Type B pancreatic cell (in vitro differentiated cells): ENCODE measurements around the gene ACSF3. TPM values are rescaled to one million over a fixed set of nuclear protein-coding genes. Genes with fewer than 3 reads are reported as not detected.

ENCODE experiments used
- DNase-seq: peaks from one replicate; pipeline ENCODE4 v3.0.0; 2021; ENCODE audit warnings: mixed read lengths; ENCODE audit not compliant: unreplicated experiment; ENCODE audit errors: extremely low spot score
- H3K27ac Mint-ChIP-seq: 2 replicates; pipeline ENCODE4 v1.8.0; 2021; ENCODE audit warnings: mild to moderate bottlenecking, mixed read lengths
- H3K27me3 Mint-ChIP-seq: 2 replicates; pipeline ENCODE4 v1.8.0; 2021; ENCODE audit warnings: mixed read lengths
- H3K36me3 Mint-ChIP-seq: 2 replicates; pipeline ENCODE4 v1.8.0; 2021; ENCODE audit warnings: mixed read lengths
- H3K4me1 Mint-ChIP-seq: one replicate; pipeline ENCODE4 v1.8.0; 2021; ENCODE audit warnings: mixed read lengths; ENCODE audit not compliant: unreplicated experiment
- H3K4me3 Mint-ChIP-seq: 2 replicates; pipeline ENCODE4 v1.8.0; 2021; ENCODE audit warnings: mild to moderate bottlenecking, mixed read lengths
- H3K9me3 Mint-ChIP-seq: 2 replicates; pipeline ENCODE4 v1.8.0; 2021; ENCODE audit warnings: mixed read lengths
- total RNA-seq: library from RNA; stranded (reverse); gene quantifications from 2 replicates; pipeline ENCODE4 v1.2.1, GENCODE V29; 2021; ENCODE audit warnings: low replicate concordance
- TF ChIP-seq, protein P1 (sequence below): fragments of 200-600 bp; sonication (generic); conservative IDR thresholded peaks from 2 replicates; pipeline ENCODE4 v1.5.0; 2021; ENCODE audit warnings: antibody characterized with exemption, mild to moderate bottlenecking

ACSF3 gene
- total RNA-seq, 1 donor from 2014 or later, result 29.0 TPM

DNA sequence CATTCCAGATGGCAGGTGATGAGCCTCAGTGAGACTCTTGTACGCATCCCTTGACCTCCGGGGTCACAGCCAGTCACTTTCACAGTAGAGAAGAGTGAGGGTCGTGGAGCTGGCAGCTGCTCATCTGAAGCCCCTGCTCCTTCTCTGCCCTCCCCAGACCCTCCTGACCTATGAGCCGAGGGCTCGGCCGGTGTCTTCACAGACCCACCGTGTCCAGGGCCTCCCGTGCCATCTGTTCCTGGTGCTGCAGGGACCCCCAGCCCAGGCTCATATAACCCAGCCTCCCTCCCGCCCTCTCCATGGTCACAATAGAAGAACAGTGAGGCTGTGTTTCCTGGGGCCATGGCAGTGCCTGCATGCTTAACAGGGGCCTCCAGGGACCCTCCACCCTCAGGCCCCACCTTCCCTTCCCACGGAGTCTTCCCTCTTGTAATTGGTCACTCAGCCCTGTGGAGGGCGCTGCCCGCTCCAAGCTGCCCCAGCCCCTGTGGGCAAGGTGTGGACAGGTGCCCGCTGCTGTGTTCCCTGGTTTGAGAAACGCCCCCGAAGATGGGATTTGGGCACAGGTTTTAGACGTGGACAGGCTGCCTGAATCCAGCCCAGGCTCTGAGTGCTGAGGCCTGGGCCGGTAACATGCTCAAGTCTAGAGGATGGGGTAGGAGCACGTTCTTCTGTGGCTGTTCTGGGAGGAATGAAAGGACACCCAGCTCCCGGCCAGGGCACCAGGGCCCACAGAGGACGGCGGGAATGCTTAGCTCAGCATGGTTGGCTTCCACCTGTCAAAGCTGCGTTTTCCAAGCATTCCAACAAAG, 38.7 kb downstream of the ACSF3 start:
- no peak for DNase-seq
- TF ChIP-seq, protein P1, sequence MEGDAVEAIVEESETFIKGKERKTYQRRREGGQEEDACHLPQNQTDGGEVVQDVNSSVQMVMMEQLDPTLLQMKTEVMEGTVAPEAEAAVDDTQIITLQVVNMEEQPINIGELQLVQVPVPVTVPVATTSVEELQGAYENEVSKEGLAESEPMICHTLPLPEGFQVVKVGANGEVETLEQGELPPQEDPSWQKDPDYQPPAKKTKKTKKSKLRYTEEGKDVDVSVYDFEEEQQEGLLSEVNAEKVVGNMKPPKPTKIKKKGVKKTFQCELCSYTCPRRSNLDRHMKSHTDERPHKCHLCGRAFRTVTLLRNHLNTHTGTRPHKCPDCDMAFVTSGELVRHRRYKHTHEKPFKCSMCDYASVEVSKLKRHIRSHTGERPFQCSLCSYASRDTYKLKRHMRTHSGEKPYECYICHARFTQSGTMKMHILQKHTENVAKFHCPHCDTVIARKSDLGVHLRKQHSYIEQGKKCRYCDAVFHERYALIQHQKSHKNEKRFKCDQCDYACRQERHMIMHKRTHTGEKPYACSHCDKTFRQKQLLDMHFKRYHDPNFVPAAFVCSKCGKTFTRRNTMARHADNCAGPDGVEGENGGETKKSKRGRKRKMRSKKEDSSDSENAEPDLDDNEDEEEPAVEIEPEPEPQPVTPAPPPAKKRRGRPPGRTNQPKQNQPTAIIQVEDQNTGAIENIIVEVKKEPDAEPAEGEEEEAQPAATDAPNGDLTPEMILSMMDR, result no peak
- Mint-ChIP-seq H3K36me3 (peaks cover 25% of the 10 kb centered on the region), H3K4me1 (no peaks in the 10 kb centered on the region), H3K4me3 (no peak overlapping the region), H3K27ac (no peak overlapping the region), H3K9me3 (no peaks in the 10 kb centered on the region), H3K27me3 (no peaks in the 10 kb centered on the region)

DNA sequence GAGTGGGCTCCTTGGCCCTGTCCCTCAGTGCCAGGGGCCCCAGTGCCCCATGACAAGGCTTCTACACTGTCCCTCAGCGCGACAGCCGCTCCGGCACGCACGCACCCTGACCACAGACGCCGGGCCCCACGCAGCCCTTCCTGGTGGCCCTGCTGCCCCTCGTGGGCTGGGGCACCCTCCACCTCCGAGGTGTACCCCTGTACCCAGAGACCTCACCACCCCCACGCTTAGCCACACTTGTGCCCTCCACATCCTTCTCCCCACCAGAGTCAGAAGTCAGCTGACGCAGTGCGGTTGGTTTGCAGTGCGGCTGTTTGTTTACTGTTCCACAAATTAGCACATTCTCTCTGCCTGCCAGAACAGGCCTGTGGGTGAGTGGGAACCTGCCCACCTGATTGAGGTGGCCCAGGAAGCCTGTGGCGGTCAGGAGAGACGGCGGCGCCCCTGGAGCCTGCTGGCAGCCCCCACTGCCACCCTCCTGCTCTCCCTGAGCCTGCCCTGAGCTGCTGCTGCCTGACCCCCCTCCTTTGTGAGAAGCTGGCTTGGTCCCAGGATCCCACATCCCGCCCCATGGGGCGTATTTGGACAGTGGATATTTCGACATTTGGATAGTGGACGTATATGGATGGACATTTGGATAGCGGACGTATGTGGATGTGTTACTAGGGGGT, 39.9 kb downstream of the ACSF3 start:
- Mint-ChIP-seq H3K4me1 (no peaks in the 10 kb centered on the region), H3K9me3 (no peaks in the 10 kb centered on the region), H3K27me3 (no peaks in the 10 kb centered on the region), H3K27ac (no peak overlapping the region), H3K4me3 (no peak overlapping the region), H3K36me3 (peaks cover 24% of the 10 kb centered on the region)
- TF ChIP-seq, protein P1, result no peak
- no peak for DNase-seq

DNA sequence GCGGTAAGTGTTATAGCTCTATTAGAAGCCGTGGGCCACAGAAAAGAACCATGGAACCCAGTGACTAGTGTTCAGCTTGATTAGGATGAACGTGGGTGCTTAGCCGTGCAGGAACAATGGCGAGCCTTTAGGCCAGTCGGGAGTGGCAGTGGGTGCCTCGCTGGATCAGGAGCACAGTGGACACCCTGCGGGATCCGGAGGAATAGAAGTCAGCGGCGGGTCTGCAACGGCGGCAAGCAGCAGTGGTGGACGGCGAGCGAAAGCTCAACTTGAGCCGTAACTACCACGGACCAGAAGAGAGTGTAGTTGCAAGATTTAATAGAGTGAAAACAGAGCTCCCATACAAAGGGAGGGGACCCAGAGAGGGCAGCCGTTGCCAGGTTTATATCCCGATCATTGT, 40.6 kb downstream of the ACSF3 start:
- Mint-ChIP-seq H3K27me3 (no peaks in the 10 kb centered on the region), H3K36me3 (peaks cover 17% of the 10 kb centered on the region), H3K27ac (no peak overlapping the region), H3K4me1 (no peaks in the 10 kb centered on the region), H3K4me3 (no peak overlapping the region), H3K9me3 (no peaks in the 10 kb centered on the region)
- DNase-seq, result no peak
- TF ChIP-seq, protein P1, result no peak

DNA sequence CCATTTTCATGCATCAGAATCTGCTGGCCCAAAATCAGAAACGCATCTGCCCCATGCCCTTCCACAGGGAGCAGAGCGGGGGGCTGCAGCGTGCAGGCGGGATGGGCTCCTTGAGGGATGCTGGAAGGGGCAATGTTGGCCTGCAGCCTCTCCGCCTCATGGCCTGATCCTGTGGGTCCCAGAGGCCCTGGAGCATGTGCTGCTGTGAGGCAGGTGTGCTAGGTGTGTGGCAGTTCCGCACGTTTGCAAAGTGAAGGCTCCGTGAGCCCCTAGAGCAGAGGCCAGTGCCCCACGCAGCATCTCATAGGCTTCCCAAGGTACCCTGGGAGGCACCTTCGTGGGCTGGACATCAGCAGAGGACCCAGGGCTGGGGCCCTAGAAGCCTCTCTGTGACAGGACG, 41.5 kb downstream of the ACSF3 start:
- Mint-ChIP-seq H3K4me3 (no peak overlapping the region), H3K27ac (no peak overlapping the region), H3K4me1 (no peaks in the 10 kb centered on the region), H3K9me3 (no peaks in the 10 kb centered on the region), H3K27me3 (no peaks in the 10 kb centered on the region), H3K36me3 (peaks cover 12% of the 10 kb centered on the region)
- no peak for DNase-seq
- TF ChIP-seq, protein P1, result no peak

DNA sequence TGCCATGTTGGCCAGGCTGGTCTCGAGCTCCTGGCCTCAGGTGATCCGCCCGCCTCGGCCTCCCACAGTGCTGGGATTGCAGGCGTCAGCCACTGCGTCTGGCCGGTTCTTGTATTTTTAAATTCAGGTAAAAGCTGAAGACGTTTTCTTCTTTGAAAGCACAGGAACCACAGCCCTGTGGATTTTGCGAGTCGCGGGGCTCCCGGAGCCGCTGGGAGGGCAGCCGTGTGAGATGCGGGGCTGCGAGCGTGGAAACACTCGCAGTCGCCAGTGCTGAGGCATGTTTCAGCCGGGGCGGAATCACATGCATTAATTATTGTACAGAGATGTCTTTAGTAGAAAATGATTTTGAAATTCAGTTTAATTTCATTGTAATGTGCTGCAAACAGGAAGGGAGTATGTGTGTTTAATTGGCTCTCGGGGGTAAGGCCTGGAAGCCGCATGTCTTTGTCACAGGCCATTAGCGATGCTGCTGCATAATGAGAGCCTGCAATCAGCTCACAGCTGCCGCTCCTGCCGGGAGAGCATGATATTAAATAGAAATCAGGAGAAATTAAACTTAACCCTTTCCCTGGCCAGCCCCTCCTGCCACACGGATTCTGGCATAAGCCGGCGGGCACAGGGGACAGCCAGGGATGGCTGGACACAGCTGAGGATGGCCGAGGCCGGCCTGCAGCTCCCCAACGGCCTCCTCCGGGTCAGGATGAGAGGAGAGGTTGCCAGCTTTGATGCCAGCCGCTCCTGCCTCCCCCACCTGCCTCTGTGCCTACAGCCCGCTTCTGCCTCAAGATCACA, 42.5 kb downstream of the ACSF3 start:
- Mint-ChIP-seq H3K4me1 (no peaks in the 10 kb centered on the region), H3K27ac (no peak overlapping the region), H3K36me3 (peaks cover 8% of the 10 kb centered on the region), H3K9me3 (no peaks in the 10 kb centered on the region), H3K4me3 (no peak overlapping the region), H3K27me3 (no peaks in the 10 kb centered on the region)
- TF ChIP-seq, protein P1, result no peak
- no peak for DNase-seq
